ENCODE results near the gene FSD2. TPM values are rescaled to one million over a fixed set of nuclear protein-coding genes. Genes with fewer than 3 reads are reported as not detected.

Gene FSD2
- total RNA-seq, 1 donor from 2014 or later = not detected

DNA sequence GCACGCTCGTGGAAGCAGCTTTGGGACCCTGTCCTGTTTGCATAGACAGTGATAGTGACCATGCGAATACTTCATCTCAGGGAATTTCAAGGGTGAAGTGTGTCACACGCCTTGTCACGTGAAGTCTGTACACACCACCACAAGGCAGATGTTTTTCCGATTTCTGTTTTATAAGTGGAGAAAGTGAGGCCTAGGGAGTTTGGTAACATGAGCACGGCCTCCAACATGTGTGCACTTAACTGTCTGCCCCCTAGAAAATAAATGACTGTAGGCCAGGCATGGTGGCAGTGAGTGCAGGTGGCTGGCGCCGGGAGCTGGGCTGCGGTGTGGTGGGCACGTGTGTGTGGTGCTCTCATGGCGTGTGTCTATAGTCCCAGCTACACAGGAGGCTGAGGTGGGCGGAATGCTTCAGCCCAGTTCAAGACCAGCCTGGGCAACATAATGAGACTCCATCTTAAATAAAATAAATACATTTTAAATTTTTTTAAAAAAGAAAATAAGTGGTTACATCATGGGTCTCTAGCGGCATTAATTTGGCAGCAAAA lies 45.5 kb upstream of the FSD2 start:
- H3K27me3 Mint-ChIP-seq (ENCODE audit: unreplicated experiment) = no peaks in the 10 kb centered on the region
- H3K9me3 Mint-ChIP-seq (ENCODE audit: unreplicated experiment) = no peaks in the 10 kb centered on the region
- H3K27ac Mint-ChIP-seq (ENCODE audit: unreplicated experiment) = no peak overlapping the region
- H3K36me3 Mint-ChIP-seq (ENCODE audit: unreplicated experiment) = no peaks in the 10 kb centered on the region
- H3K4me1 Mint-ChIP-seq (ENCODE audit: unreplicated experiment) = peaks cover 8% of the 10 kb centered on the region
- peak; percentile 65 for DNase-seq (ENCODE audit: extremely low spot score, unreplicated experiment)
- no peak overlapping the region for H3K4me3 Mint-ChIP-seq (ENCODE audit: unreplicated experiment)
- TF ChIP-seq, protein P1, sequence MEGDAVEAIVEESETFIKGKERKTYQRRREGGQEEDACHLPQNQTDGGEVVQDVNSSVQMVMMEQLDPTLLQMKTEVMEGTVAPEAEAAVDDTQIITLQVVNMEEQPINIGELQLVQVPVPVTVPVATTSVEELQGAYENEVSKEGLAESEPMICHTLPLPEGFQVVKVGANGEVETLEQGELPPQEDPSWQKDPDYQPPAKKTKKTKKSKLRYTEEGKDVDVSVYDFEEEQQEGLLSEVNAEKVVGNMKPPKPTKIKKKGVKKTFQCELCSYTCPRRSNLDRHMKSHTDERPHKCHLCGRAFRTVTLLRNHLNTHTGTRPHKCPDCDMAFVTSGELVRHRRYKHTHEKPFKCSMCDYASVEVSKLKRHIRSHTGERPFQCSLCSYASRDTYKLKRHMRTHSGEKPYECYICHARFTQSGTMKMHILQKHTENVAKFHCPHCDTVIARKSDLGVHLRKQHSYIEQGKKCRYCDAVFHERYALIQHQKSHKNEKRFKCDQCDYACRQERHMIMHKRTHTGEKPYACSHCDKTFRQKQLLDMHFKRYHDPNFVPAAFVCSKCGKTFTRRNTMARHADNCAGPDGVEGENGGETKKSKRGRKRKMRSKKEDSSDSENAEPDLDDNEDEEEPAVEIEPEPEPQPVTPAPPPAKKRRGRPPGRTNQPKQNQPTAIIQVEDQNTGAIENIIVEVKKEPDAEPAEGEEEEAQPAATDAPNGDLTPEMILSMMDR (IDR thresholded peaks at IDR 0.05) = no peak

DNA sequence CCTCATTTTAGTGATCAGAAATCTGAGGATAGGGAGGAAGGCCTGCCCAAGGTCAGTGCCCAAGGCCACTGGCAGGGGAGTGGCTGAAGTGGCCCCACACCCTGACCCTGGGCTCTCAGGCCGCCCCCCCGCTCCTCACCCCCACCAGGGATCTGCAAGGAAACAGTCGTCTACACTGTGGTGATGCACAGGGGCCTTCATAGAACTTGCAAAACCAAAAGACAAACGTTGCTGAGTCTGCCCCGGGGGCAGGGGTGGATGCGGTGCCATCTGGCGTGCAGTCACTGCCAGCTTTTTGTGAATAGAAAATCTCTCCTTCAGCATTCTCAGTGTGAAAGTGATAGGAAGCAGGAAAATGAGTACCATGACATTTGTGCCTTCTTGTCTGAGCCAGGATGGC lies 44.9 kb upstream of the FSD2 start:
- no peaks in the 10 kb centered on the region for H3K27me3 Mint-ChIP-seq (ENCODE audit: unreplicated experiment)
- TF ChIP-seq, protein P1 (IDR thresholded peaks at IDR 0.05) = no peak
- no peaks in the 10 kb centered on the region for H3K9me3 Mint-ChIP-seq (ENCODE audit: unreplicated experiment)
- H3K4me1 Mint-ChIP-seq (ENCODE audit: unreplicated experiment) = peaks cover 8% of the 10 kb centered on the region
- H3K4me3 Mint-ChIP-seq (ENCODE audit: unreplicated experiment) = no peak overlapping the region
- H3K36me3 Mint-ChIP-seq (ENCODE audit: unreplicated experiment) = no peaks in the 10 kb centered on the region
- H3K27ac Mint-ChIP-seq (ENCODE audit: unreplicated experiment) = no peak overlapping the region
- peak; percentile 65 for DNase-seq (ENCODE audit: extremely low spot score, unreplicated experiment)

DNA sequence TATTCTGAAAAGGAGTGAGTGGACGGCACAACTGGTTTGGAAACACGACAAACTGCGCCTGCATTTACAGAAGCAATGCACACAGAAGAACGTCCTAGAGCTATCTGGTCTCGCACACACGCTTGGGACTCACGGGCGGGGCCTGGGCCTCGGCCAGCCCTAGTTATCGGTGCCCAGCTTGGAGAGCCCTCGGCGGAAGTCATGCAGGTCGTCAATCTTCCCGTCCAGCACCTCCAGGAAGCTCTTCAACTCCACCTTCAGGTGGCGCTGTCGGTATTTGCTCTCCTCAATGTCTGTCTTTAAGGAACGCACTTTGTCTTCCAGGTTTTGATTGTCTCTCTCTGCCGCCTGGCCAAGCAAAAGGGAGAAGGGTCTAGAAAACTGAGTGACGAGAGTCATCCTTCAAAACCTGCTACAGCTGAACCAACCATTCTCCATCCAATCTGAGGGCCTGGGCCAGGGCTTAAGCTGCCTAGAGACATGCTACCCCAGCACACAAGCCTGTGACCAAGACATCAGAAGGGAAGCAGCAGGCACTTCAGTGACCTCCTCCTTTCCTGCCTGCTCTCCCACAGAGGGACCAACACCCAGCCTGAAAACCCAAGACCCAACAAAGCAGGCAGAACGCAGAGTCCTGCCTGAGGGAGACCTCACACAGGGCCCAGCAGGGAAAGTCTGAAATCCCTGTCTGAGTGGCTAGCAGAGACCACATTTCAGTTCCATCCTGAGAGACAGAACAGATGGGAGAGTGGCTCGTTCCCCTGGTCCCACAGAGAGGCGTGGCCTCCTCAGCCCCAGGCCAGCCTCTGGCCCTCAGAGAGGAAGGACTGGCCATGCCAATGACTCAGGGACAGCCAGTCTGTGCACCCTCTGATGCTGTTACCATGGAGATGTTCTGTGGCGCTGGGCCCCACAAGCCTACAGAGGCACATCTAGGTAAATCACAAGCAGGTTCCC lies 44.0 kb upstream of the FSD2 start:
- Mint-ChIP-seq H3K27me3 (ENCODE audit: unreplicated experiment) (no peaks in the 10 kb centered on the region), H3K36me3 (ENCODE audit: unreplicated experiment) (no peaks in the 10 kb centered on the region), H3K27ac (ENCODE audit: unreplicated experiment) (no peak overlapping the region), H3K9me3 (ENCODE audit: unreplicated experiment) (no peaks in the 10 kb centered on the region), H3K4me3 (ENCODE audit: unreplicated experiment) (no peak overlapping the region), H3K4me1 (ENCODE audit: unreplicated experiment) (peaks cover 8% of the 10 kb centered on the region)
- DNase-seq (ENCODE audit: extremely low spot score, unreplicated experiment) = peak; percentile 73
- TF ChIP-seq, protein P1 (IDR thresholded peaks at IDR 0.05) = peak; percentile 50

DNA sequence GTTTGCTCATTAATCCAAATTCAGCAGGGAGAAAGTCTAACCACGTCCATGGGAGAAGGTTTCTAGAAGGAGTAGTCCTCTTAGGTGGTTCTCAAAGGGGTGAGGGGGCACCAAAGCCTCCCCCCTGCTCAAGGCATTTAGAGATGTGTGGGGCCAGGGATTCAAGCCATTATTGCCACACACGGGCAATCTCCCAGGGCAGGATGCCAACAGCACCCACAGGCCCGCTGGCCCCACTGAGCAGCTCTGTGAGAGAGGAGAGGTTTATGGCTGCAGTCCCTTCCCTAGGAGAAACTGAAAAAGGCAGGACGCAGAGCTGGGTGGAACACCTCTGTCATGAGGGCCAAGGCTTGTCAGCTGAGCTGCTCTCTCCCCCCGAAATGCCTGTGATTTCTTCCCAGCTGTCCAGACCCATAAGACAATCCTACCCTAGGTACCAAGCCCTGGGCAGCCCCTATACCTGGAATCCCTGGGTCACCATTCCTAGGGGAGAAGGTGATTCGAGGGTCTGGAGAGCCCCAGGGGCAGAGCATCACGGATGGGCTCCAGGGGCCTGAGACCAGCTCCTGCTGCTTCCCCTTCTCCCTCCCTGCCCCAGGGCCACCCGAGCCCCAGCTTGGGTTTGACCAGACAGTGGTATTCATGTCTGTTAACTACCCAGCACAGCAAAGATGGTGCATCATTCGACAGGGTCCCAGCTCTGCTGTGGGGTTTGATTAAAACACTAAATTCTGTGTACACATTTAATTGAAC lies 42.5 kb upstream of the FSD2 start:
- DNase-seq (ENCODE audit: extremely low spot score, unreplicated experiment) = peak; percentile 80
- H3K9me3 Mint-ChIP-seq (ENCODE audit: unreplicated experiment) = no peaks in the 10 kb centered on the region
- H3K36me3 Mint-ChIP-seq (ENCODE audit: unreplicated experiment) = no peaks in the 10 kb centered on the region
- H3K4me3 Mint-ChIP-seq (ENCODE audit: unreplicated experiment) = no peak overlapping the region
- H3K4me1 Mint-ChIP-seq (ENCODE audit: unreplicated experiment) = peaks cover 11% of the 10 kb centered on the region
- TF ChIP-seq, protein P1 (IDR thresholded peaks at IDR 0.05) = no peak
- no peak overlapping the region for H3K27ac Mint-ChIP-seq (ENCODE audit: unreplicated experiment)
- H3K27me3 Mint-ChIP-seq (ENCODE audit: unreplicated experiment) = no peaks in the 10 kb centered on the region

Data from osteocyte (in vitro differentiated cells).